Mammary epithelial cell (primary cell): Measurements from ENCODE around the gene OR5AP2.
"Not testable (repeated sequence)": the region's sequence is repeated elsewhere in the genome, so short reads cannot be mapped to it uniquely, and the experiment has no call there.

Experiments used
- CTCF ChIP-seq, 2 donors: IDR thresholded peaks in 1 of 2; conservative IDR thresholded peaks in 1 of 2; 2 replicates each; pipeline ENCODE4 v1.5.1; 2011 to 2012; ENCODE audit warnings: inconsistent platforms in 2 of 2, low read length in 2 of 2, mild to moderate bottlenecking in 2 of 2, control low read depth in 1 of 2, low read depth in 1 of 2; ENCODE audit not compliant: insufficient read depth in 1 of 2; ENCODE audit errors: extremely low read depth in 1 of 2
- EZH2 ChIP-seq: IDR thresholded peaks from 2 replicates; pipeline ENCODE4 v1.6.1; 2012; ENCODE audit warnings: low read length, inconsistent platforms, borderline replicate concordance

GRCh38 chr11:56592088-56592717, 50.0 kb downstream of the OR5AP2 start:
- not testable (repeated sequence) for TF ChIP-seq CTCF (conservative IDR thresholded peaks at IDR 0.05 in 1 of 2, IDR thresholded peaks at IDR 0.05 in 1 of 2; ENCODE audit: extremely low read depth in 1 of 2, insufficient read depth in 1 of 2, low read depth in 1 of 2, low read length in 2 of 2); EZH2
